ENCODE data around the gene TBRG4. TPM values are rescaled to one million over a fixed set of nuclear protein-coding genes. Genes with fewer than 3 reads are reported as not detected.

Gene TBRG4
- total RNA-seq, 1 experiment from 2014 or later, result 127 TPM

DNA sequence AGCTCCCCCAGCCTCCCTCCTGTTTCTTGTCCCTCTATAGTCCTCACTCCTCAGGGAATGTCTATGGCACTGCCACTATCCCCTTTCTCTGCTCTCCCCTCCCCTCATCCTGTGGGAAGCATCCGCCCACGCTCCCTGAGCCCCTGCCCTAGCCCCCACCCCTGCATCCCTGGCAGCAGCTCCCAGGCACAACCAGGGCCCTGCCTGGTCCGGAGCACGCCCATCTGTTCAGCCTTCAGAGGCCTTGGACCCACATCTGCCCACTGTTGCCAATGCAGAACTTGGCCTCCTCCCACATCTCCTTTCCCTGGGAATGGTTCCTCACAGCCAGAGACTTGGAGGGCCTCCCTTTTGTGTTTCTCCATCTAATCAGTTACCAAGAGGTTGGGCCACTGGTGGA, 20.4 kb upstream of the TBRG4 start:
- no peak overlapping the region for H2AFZ ChIP-seq (ENCODE audit: low read length)
- no peak overlapping the region for H3K4me2 ChIP-seq (ENCODE audit: insufficient read depth, insufficient read length, low read length)
- H3K14ac ChIP-seq (ENCODE audit: insufficient read depth, low read length), result no peak overlapping the region
- Mint-ChIP-seq H3K9me3 (no peaks in the 10 kb centered on the region), H3K36me3 (ENCODE audit: insufficient read depth in 1 of 3, low read depth in 3 of 3) (no peaks in the 10 kb centered on the region), H3K4me1 (peaks cover 6 to 8% of the 10 kb centered on the region in 2 experiments), H3K27ac (peak overlapping the region in 1 of 3 experiments; percentile 23; a peak in 1 of 7 replicates), H3K4me3 (no peak overlapping the region), H3K27me3 (ENCODE audit: low read depth) (peaks cover 2% of the 10 kb centered on the region; the same call in 1 of the 2 replicates)
- H4K20me1 ChIP-seq (ENCODE audit: control insufficient read depth, insufficient read depth, insufficient read length), result no peaks in the 10 kb centered on the region
- no peak overlapping the region for H4K91ac ChIP-seq (ENCODE audit: insufficient read length, low read depth, low read length)
- H3K27ac ChIP-seq (ENCODE audit: insufficient read length, low read depth, low read length), result no peak overlapping the region
- H3K18ac ChIP-seq (ENCODE audit: insufficient read length, low read depth, low read length), result no peak overlapping the region
- H2BK5ac ChIP-seq (ENCODE audit: insufficient read length, low read length), result no peak overlapping the region
- no peaks in the 10 kb centered on the region for H3K79me1 ChIP-seq (ENCODE audit: insufficient read depth, low read depth, low read length, poor library complexity, severe bottlenecking)
- DNase-seq, result no peak
- no peak overlapping the region for H2BK20ac ChIP-seq (ENCODE audit: low read depth, low read length, poor library complexity, severe bottlenecking)
- no peaks in the 10 kb centered on the region for H3K23me2 ChIP-seq (ENCODE audit: insufficient read length, low read depth, low read length, poor library complexity, severe bottlenecking)
- no peak overlapping the region for H4K5ac ChIP-seq (ENCODE audit: insufficient read length, low read depth, low read length)
- WGBS (ENCODE audit: extremely low coverage, insufficient read length, low lambda C conversion rate), result no CpG with 5 or more reads among the region's 4 CpGs
- H2BK15ac ChIP-seq (ENCODE audit: low read depth, low read length), result no peak overlapping the region
- no peaks in the 10 kb centered on the region for H3K27me3 ChIP-seq (ENCODE audit: insufficient read depth, low read length)
- no peaks in the 10 kb centered on the region for H3K4me1 ChIP-seq (ENCODE audit: insufficient read depth, low read length)
- H2BK12ac ChIP-seq (ENCODE audit: insufficient read length, low read depth, low read length), result no peak overlapping the region
- no peak overlapping the region for H3K9ac ChIP-seq (ENCODE audit: extremely low read depth, insufficient read length, low read length)
- H3K4ac ChIP-seq (ENCODE audit: low read depth, low read length), result no peak overlapping the region
- H2BK120ac ChIP-seq (ENCODE audit: low read depth, low read length, poor library complexity, severe bottlenecking), result no peak overlapping the region
- H3K23ac ChIP-seq (ENCODE audit: insufficient read length, low read depth, low read length), result no peak overlapping the region
- no peak overlapping the region for H3K56ac ChIP-seq (ENCODE audit: insufficient read length, low read depth, low read length)
- H3T11ph ChIP-seq (ENCODE audit: low read length), result no peak overlapping the region
- H2AK5ac ChIP-seq (ENCODE audit: insufficient read length, low read length), result no peak overlapping the region
- TF ChIP-seq, protein P1, sequence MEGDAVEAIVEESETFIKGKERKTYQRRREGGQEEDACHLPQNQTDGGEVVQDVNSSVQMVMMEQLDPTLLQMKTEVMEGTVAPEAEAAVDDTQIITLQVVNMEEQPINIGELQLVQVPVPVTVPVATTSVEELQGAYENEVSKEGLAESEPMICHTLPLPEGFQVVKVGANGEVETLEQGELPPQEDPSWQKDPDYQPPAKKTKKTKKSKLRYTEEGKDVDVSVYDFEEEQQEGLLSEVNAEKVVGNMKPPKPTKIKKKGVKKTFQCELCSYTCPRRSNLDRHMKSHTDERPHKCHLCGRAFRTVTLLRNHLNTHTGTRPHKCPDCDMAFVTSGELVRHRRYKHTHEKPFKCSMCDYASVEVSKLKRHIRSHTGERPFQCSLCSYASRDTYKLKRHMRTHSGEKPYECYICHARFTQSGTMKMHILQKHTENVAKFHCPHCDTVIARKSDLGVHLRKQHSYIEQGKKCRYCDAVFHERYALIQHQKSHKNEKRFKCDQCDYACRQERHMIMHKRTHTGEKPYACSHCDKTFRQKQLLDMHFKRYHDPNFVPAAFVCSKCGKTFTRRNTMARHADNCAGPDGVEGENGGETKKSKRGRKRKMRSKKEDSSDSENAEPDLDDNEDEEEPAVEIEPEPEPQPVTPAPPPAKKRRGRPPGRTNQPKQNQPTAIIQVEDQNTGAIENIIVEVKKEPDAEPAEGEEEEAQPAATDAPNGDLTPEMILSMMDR (conservative IDR thresholded peaks at IDR 0.05), result no peak
- H4K8ac ChIP-seq (replicated peaks; ENCODE audit: insufficient read length, low read depth, low read length), result no peak overlapping the region
- no peaks in the 10 kb centered on the region for H3K9me3 ChIP-seq (ENCODE audit: control insufficient read depth, low read depth, low read length)
- H3K79me2 ChIP-seq (ENCODE audit: insufficient read depth, low read length), result no peaks in the 10 kb centered on the region

All from H9 (cell line).